GM18517 (cell line): Measurements from ENCODE around the gene ZNF563.
"Not testable (repeated sequence)": the region's sequence is repeated elsewhere in the genome, so short reads cannot be mapped to it uniquely, and the experiment has no call there.

Experiments
- ATAC-seq: cut with Tn5 transposase; IDR thresholded peaks from one replicate; pipeline ENCODE4 v1.9.1; 2021; ENCODE audit warnings: mild to moderate bottlenecking, moderate library complexity; ENCODE audit not compliant: unreplicated experiment

The ZNF563 gene

GRCh38 chr19:12333162-12334159, at the start of gene ZNF563:
TSS of gene ZNF563 (minus strand) at chr19:12333633. CDS start at chr19:12333482, 151 bp downstream.
- ATAC-seq: peak; percentile 86

- ATAC-seq: no peak
Observed at GRCh38 chr19:12380444-12380737, 47.0 kb upstream of the ZNF563 start.

- ATAC-seq: no peak
Observed at GRCh38 chr19:12379732-12380443, 46.5 kb upstream of the ZNF563 start.

- ATAC-seq: no peak
Observed at GRCh38 chr19:12374026-12374425, 40.6 kb upstream of the ZNF563 start.

GRCh38 chr19:12365236-12366162, 32.1 kb upstream of the ZNF563 start, which contains the start of gene ZNF442:
TSS of gene ZNF442 (minus strand) at chr19:12365683. CDS start at chr19:12363631, 2,052 bp downstream.
- ATAC-seq: peak; percentile 86

GRCh38 chr19:12364391-12365235, 31.2 kb upstream of the ZNF563 start:
- no peak for ATAC-seq

- not testable (repeated sequence) for ATAC-seq
Observed at GRCh38 chr19:12362236-12362635, 28.8 kb upstream of the ZNF563 start.

- no peak for ATAC-seq
Observed at GRCh38 chr19:12353375-12353774, 19.9 kb upstream of the ZNF563 start.

- no peak for ATAC-seq
Observed at GRCh38 chr19:12350890-12351197, 17.4 kb upstream of the ZNF563 start.

- ATAC-seq: no peak
Observed at GRCh38 chr19:12350185-12350889, 16.9 kb upstream of the ZNF563 start.

- ATAC-seq: no peak
Observed at GRCh38 chr19:12346896-12347295, 13.5 kb upstream of the ZNF563 start.

GRCh38 chr19:12345197-12345596, 11.8 kb upstream of the ZNF563 start:
- no peak for ATAC-seq

- no peak for ATAC-seq
Observed at GRCh38 chr19:12331211-12331941, 2.1 kb downstream of the ZNF563 start.

- no peak for ATAC-seq
Observed at GRCh38 chr19:12330340-12330739, 3.1 kb downstream of the ZNF563 start.

GRCh38 chr19:12325690-12326089, 7.7 kb downstream of the ZNF563 start:
- no peak for ATAC-seq

GRCh38 chr19:12318782-12319413, 14.5 kb downstream of the ZNF563 start:
- no peak for ATAC-seq

GRCh38 chr19:12314553-12314952, 18.9 kb downstream of the ZNF563 start:
- ATAC-seq: no peak

GRCh38 chr19:12308891-12309290, 24.5 kb downstream of the ZNF563 start:
- ATAC-seq: not testable (repeated sequence)
